GM12878 (cell line): ENCODE data around the gene MZB1. TPM values are rescaled to one million over a fixed set of nuclear protein-coding genes. Genes with fewer than 3 reads are reported as not detected.

Experiments used
- BACH1 ChIP-seq: fragments of 450-650 bp; IDR thresholded peaks from 2 replicates; pipeline ENCODE4 v1.6.1; 2017; ENCODE audit warnings: mild to moderate bottlenecking, borderline replicate concordance
- BHLHE40 ChIP-seq, 2 experiments: fragments of 450-650 bp in 1 of 2; IDR thresholded peaks; 2 replicates each; pipeline ENCODE4 v1.6.1; 2011 to 2017; ENCODE audit warnings: low read depth in 2 of 2, borderline replicate concordance in 1 of 2, improper control_type of control experiment in 1 of 2, low read length in 1 of 2, mild to moderate bottlenecking in 1 of 2
- CHD2 ChIP-seq: IDR thresholded peaks from 2 replicates; pipeline ENCODE4 v1.6.1; 2011; ENCODE audit warnings: low read depth, low read length, improper control_type of control experiment, borderline replicate concordance
- DPF2 ChIP-seq: fragments of 450-650 bp; IDR thresholded peaks from 2 replicates; pipeline ENCODE4 v1.6.1; 2017; ENCODE audit warnings: mild to moderate bottlenecking
- ETV6 ChIP-seq, 2 experiments: fragments of 450-650 bp in 1 of 2; IDR thresholded peaks in 1 of 2; conservative IDR thresholded peaks in 1 of 2; 2 replicates each; pipeline ENCODE4 v1.6.1; 2014; ENCODE audit warnings: antibody characterized with exemption in 1 of 2, borderline replicate concordance in 1 of 2, low read depth in 1 of 2, mild to moderate bottlenecking in 1 of 2, moderate library complexity in 1 of 2
- HCFC1 ChIP-seq: fragments of 150-350 bp; IDR thresholded peaks from 2 replicates; pipeline ENCODE4 v1.6.1; 2014; ENCODE audit warnings: low read length
- HDAC6 ChIP-seq: fragments of 200-600 bp; sonication (generic); IDR thresholded peaks from one replicate; pipeline ENCODE4 v1.8.0; 2017; ENCODE audit warnings: antibody characterized with exemption; ENCODE audit not compliant: unreplicated experiment
- JUND ChIP-seq: IDR thresholded peaks from 2 replicates; pipeline ENCODE4 v1.6.1; 2012; ENCODE audit warnings: low read depth, mild to moderate bottlenecking, low read length, improper control_type of control experiment, moderate library complexity
- RBBP5 ChIP-seq: fragments of 200-600 bp; sonication (generic); conservative IDR thresholded peaks from 2 replicates; pipeline ENCODE4 v1.6.1; 2016
- RFX5 ChIP-seq: IDR thresholded peaks from 2 replicates; pipeline ENCODE4 v1.6.1; 2011; ENCODE audit warnings: low read depth, low read length, improper control_type of control experiment
- SREBF2 ChIP-seq: IDR thresholded peaks from 2 replicates; pipeline ENCODE4 v1.6.1; 2012; ENCODE audit warnings: mild to moderate bottlenecking, low read length
- TBL1XR1 ChIP-seq: IDR thresholded peaks from 2 replicates; pipeline ENCODE4 v1.6.1; 2012; ENCODE audit warnings: low read depth, low read length, improper control_type of control experiment
- polyA plus RNA-seq, 11 experiments: library from polyadenylated mRNA; depleted of rRNA in 4 of 11; unstranded in 6 of 11; stranded (reverse) in 5 of 11; fragments of >200 nt; fragmentation: Nextera tagmentation in 4 of 11; fragmentation: Illumina TruSeq in 1 of 11; extraction: Ambion mirVana in 4 of 11; extraction: Trizol in 1 of 11; gene quantifications; 1 replicate in 1 of 11; 2 replicates in 10 of 11; pipeline versions ENCODE4 v1.2.1 to v1.2.3, GENCODE V29; 2011 to 2016; ENCODE audit warnings: inconsistent platforms in 2 of 11, missing spikeins in 2 of 11, low read depth in 1 of 11
- total RNA-seq, 4 experiments: library from RNA; depleted of rRNA in 3 of 4; stranded (reverse); fragments of >200 nt in 3 of 4; fragmentation: Illumina TruSeq in 1 of 4; extraction: Trizol in 1 of 4; gene quantifications; 2 replicates each; pipeline versions ENCODE4 v1.2.1 to v1.2.3, GENCODE V29; 2013 to 2021
- TF ChIP-seq, protein P1 (sequence below): fragments of 150-350 bp; IDR thresholded peaks from 2 replicates; pipeline ENCODE4 v1.6.1; 2014; ENCODE audit warnings: mild to moderate bottlenecking, low read depth, low read length
- TF ChIP-seq, protein P2 (sequence below): fragments of 450-650 bp; IDR thresholded peaks from 2 replicates; pipeline ENCODE4 v1.6.1; 2017; ENCODE audit warnings: mild to moderate bottlenecking
- TF ChIP-seq, protein P3 (sequence below): fragments of 450-650 bp; IDR thresholded peaks from 2 replicates; pipeline ENCODE4 v1.6.1; 2017; ENCODE audit warnings: mild to moderate bottlenecking, low read depth, inconsistent platforms; ENCODE audit not compliant: poor library complexity, severe bottlenecking
- TF ChIP-seq, protein P4 (sequence below): IDR thresholded peaks from 2 replicates; pipeline ENCODE4 v1.6.1; 2012; ENCODE audit warnings: mild to moderate bottlenecking, low read depth, low read length
- TF ChIP-seq, protein P5 (sequence below): fragments of 450-650 bp; IDR thresholded peaks from 2 replicates; pipeline ENCODE4 v1.6.1; 2014; ENCODE audit warnings: mild to moderate bottlenecking
- TF ChIP-seq, protein P6 (sequence below): fragments of 450-650 bp; IDR thresholded peaks from 2 replicates; pipeline ENCODE4 v1.6.1; 2016; ENCODE audit warnings: mild to moderate bottlenecking

Gene MZB1
- total and polyA plus RNA-seq, 10 of the 15 experiments (the other 5 are each of a cell fraction or from before 2014, with no cell fraction given): 19.3 to 406 (median 188) TPM

DNA sequence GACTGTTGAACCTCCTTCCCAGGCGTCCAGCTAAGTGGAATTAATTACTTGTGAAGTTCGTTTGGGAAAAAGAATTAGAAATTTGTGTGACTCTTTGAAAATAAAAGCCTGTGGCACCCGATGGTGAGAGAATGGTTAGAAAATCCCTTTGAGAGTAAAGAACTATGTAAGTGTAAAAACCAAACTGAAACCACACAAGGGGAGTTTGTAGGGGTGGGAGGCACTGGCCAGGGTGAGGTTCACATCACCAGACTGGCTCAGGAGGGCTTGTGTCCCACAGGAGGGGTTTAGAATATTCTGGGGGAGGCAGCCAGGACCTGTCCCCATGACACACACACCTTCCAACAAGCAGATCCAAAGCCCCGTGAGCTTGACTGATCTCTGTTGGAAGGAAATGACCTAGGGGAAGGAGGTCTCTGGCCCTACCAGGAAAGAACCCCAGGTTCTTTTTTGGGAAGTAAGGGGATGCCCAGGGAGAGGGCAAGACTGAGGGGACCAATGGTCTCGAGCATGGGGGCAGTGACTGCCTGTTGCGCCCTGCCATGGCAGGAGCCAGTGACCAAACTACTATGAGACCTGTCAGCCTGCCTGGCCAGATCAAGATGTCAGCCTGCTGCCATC, 9.9 kb upstream of the MZB1 start (continued):
- TF ChIP-seq CHD2: no peak
- TF ChIP-seq BHLHE40 (IDR thresholded peaks at IDR 0.05; ENCODE audit: borderline replicate concordance in 1 of 2, low read depth in 2 of 2, low read length in 1 of 2): peak; percentile 63 to 71; a peak in 3 of 4 replicates
- TF ChIP-seq ETV6 (conservative IDR thresholded peaks at IDR 0.05 in 1 of 2, IDR thresholded peaks at IDR 0.05 in 1 of 2; ENCODE audit: borderline replicate concordance in 1 of 2, low read depth in 1 of 2): 0 out of 4 replicates have a peak, but pooled peaks of 1 of the 2 experiments have one; percentile 23
- no peak for TF ChIP-seq RFX5
- TF ChIP-seq HDAC6: no peak
- peak; percentile 52; the same call in 1 of the 2 replicates for TF ChIP-seq BACH1
- TF ChIP-seq HCFC1: 0 out of 2 replicates have a peak, but pooled peaks have one; percentile 5
- TF ChIP-seq, protein P1, sequence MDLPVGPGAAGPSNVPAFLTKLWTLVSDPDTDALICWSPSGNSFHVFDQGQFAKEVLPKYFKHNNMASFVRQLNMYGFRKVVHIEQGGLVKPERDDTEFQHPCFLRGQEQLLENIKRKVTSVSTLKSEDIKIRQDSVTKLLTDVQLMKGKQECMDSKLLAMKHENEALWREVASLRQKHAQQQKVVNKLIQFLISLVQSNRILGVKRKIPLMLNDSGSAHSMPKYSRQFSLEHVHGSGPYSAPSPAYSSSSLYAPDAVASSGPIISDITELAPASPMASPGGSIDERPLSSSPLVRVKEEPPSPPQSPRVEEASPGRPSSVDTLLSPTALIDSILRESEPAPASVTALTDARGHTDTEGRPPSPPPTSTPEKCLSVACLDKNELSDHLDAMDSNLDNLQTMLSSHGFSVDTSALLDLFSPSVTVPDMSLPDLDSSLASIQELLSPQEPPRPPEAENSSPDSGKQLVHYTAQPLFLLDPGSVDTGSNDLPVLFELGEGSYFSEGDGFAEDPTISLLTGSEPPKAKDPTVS: no peak; the same call in 1 of the 2 replicates
- TF ChIP-seq, protein P2, sequence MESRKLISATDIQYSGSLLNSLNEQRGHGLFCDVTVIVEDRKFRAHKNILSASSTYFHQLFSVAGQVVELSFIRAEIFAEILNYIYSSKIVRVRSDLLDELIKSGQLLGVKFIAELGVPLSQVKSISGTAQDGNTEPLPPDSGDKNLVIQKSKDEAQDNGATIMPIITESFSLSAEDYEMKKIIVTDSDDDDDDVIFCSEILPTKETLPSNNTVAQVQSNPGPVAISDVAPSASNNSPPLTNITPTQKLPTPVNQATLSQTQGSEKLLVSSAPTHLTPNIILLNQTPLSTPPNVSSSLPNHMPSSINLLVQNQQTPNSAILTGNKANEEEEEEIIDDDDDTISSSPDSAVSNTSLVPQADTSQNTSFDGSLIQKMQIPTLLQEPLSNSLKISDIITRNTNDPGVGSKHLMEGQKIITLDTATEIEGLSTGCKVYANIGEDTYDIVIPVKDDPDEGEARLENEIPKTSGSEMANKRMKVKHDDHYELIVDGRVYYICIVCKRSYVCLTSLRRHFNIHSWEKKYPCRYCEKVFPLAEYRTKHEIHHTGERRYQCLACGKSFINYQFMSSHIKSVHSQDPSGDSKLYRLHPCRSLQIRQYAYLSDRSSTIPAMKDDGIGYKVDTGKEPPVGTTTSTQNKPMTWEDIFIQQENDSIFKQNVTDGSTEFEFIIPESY: no peak
- TF ChIP-seq, protein P3, sequence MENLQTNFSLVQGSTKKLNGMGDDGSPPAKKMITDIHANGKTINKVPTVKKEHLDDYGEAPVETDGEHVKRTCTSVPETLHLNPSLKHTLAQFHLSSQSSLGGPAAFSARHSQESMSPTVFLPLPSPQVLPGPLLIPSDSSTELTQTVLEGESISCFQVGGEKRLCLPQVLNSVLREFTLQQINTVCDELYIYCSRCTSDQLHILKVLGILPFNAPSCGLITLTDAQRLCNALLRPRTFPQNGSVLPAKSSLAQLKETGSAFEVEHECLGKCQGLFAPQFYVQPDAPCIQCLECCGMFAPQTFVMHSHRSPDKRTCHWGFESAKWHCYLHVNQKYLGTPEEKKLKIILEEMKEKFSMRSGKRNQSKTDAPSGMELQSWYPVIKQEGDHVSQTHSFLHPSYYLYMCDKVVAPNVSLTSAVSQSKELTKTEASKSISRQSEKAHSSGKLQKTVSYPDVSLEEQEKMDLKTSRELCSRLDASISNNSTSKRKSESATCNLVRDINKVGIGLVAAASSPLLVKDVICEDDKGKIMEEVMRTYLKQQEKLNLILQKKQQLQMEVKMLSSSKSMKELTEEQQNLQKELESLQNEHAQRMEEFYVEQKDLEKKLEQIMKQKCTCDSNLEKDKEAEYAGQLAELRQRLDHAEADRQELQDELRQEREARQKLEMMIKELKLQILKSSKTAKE: peak; percentile 85
- TF ChIP-seq, protein P4, sequence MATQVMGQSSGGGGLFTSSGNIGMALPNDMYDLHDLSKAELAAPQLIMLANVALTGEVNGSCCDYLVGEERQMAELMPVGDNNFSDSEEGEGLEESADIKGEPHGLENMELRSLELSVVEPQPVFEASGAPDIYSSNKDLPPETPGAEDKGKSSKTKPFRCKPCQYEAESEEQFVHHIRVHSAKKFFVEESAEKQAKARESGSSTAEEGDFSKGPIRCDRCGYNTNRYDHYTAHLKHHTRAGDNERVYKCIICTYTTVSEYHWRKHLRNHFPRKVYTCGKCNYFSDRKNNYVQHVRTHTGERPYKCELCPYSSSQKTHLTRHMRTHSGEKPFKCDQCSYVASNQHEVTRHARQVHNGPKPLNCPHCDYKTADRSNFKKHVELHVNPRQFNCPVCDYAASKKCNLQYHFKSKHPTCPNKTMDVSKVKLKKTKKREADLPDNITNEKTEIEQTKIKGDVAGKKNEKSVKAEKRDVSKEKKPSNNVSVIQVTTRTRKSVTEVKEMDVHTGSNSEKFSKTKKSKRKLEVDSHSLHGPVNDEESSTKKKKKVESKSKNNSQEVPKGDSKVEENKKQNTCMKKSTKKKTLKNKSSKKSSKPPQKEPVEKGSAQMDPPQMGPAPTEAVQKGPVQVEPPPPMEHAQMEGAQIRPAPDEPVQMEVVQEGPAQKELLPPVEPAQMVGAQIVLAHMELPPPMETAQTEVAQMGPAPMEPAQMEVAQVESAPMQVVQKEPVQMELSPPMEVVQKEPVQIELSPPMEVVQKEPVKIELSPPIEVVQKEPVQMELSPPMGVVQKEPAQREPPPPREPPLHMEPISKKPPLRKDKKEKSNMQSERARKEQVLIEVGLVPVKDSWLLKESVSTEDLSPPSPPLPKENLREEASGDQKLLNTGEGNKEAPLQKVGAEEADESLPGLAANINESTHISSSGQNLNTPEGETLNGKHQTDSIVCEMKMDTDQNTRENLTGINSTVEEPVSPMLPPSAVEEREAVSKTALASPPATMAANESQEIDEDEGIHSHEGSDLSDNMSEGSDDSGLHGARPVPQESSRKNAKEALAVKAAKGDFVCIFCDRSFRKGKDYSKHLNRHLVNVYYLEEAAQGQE: no peak
- TF ChIP-seq, protein P5, sequence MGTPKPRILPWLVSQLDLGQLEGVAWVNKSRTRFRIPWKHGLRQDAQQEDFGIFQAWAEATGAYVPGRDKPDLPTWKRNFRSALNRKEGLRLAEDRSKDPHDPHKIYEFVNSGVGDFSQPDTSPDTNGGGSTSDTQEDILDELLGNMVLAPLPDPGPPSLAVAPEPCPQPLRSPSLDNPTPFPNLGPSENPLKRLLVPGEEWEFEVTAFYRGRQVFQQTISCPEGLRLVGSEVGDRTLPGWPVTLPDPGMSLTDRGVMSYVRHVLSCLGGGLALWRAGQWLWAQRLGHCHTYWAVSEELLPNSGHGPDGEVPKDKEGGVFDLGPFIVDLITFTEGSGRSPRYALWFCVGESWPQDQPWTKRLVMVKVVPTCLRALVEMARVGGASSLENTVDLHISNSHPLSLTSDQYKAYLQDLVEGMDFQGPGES: no peak
- no peak for TF ChIP-seq RBBP5
- TF ChIP-seq, protein P6, sequence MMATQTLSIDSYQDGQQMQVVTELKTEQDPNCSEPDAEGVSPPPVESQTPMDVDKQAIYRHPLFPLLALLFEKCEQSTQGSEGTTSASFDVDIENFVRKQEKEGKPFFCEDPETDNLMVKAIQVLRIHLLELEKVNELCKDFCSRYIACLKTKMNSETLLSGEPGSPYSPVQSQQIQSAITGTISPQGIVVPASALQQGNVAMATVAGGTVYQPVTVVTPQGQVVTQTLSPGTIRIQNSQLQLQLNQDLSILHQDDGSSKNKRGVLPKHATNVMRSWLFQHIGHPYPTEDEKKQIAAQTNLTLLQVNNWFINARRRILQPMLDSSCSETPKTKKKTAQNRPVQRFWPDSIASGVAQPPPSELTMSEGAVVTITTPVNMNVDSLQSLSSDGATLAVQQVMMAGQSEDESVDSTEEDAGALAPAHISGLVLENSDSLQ: peak; percentile 34; the same call in 1 of the 2 replicates
- no peak for TF ChIP-seq SREBF2
- no peak for TF ChIP-seq TBL1XR1
- TF ChIP-seq DPF2: peak; percentile 84
- TF ChIP-seq JUND: 0 out of 2 replicates have a peak, but pooled peaks have one; percentile 7
